Measurements from ENCODE around the gene SLC24A4.
"Not testable (repeated sequence)": the region's sequence is repeated elsewhere in the genome, so short reads cannot be mapped to it uniquely, and the experiment has no call there.

Gene SLC24A4

GRCh38 chr14:92397150-92397952, 74.4 kb downstream of the SLC24A4 start:
- DNase-seq (ENCODE audit: extremely low read depth, insufficient read length), result no peak
- H3K4me3 ChIP-seq (replicated peaks; ENCODE audit: low read depth, low read length), result no peak overlapping the region
- H3K36me3 ChIP-seq (ENCODE audit: control insufficient read depth, insufficient read depth, low read length), result no peaks in the 10 kb centered on the region
- no peaks in the 10 kb centered on the region for H3K27me3 ChIP-seq (replicated peaks; ENCODE audit: control insufficient read depth, insufficient read depth, low read length)
- no peak for TF ChIP-seq CTCF (IDR thresholded peaks at IDR 0.05; ENCODE audit: insufficient read depth, low read length, poor library complexity, severe bottlenecking)

GRCh38 chr14:92397953-92398564, 75.1 kb downstream of the SLC24A4 start:
- no peak for TF ChIP-seq CTCF (IDR thresholded peaks at IDR 0.05; ENCODE audit: insufficient read depth, low read length, poor library complexity, severe bottlenecking)
- H3K4me3 ChIP-seq (replicated peaks; ENCODE audit: low read depth, low read length), result no peak overlapping the region
- DNase-seq (ENCODE audit: extremely low read depth, insufficient read length), result no peak
- no peaks in the 10 kb centered on the region for H3K27me3 ChIP-seq (replicated peaks; ENCODE audit: control insufficient read depth, insufficient read depth, low read length)
- no peaks in the 10 kb centered on the region for H3K36me3 ChIP-seq (ENCODE audit: control insufficient read depth, insufficient read depth, low read length)

- DNase-seq (ENCODE audit: extremely low read depth, insufficient read length), result no peak
Observed at GRCh38 chr14:92398888-92399636, 76.1 kb downstream of the SLC24A4 start.

GRCh38 chr14:92400579-92401444, 77.8 kb downstream of the SLC24A4 start:
- H3K27me3 ChIP-seq (replicated peaks; ENCODE audit: control insufficient read depth, insufficient read depth, low read length), result no peaks in the 10 kb centered on the region
- no peak overlapping the region for H3K4me3 ChIP-seq (replicated peaks; ENCODE audit: low read depth, low read length)
- no peak for TF ChIP-seq CTCF (IDR thresholded peaks at IDR 0.05; ENCODE audit: insufficient read depth, low read length, poor library complexity, severe bottlenecking)
- peak; percentile 67 for DNase-seq (ENCODE audit: extremely low read depth, insufficient read length)
- no peaks in the 10 kb centered on the region for H3K36me3 ChIP-seq (ENCODE audit: control insufficient read depth, insufficient read depth, low read length)

More at GRCh38 chr14:92398888-92399636, 76.1 kb downstream of the SLC24A4 start:
- Histone ChIP-seq H3K4me3 (replicated peaks; ENCODE audit: low read depth, low read length) (no peak overlapping the region), H3K27me3 (replicated peaks; ENCODE audit: control insufficient read depth, insufficient read depth, low read length) (no peaks in the 10 kb centered on the region), H3K36me3 (ENCODE audit: control insufficient read depth, insufficient read depth, low read length) (no peaks in the 10 kb centered on the region)
- no peak for TF ChIP-seq CTCF (IDR thresholded peaks at IDR 0.05; ENCODE audit: insufficient read depth, low read length, poor library complexity, severe bottlenecking)

GRCh38 chr14:92401561-92401960, 78.6 kb downstream of the SLC24A4 start:
- H3K4me3 ChIP-seq (replicated peaks; ENCODE audit: low read depth, low read length), result no peak overlapping the region
- no peak for TF ChIP-seq CTCF (IDR thresholded peaks at IDR 0.05; ENCODE audit: insufficient read depth, low read length, poor library complexity, severe bottlenecking)
- H3K36me3 ChIP-seq (ENCODE audit: control insufficient read depth, insufficient read depth, low read length), result no peaks in the 10 kb centered on the region
- H3K27me3 ChIP-seq (replicated peaks; ENCODE audit: control insufficient read depth, insufficient read depth, low read length), result no peaks in the 10 kb centered on the region
- no peak for DNase-seq (ENCODE audit: extremely low read depth, insufficient read length)

GRCh38 chr14:92402500-92402899, 79.5 kb downstream of the SLC24A4 start:
- H3K36me3 ChIP-seq (ENCODE audit: control insufficient read depth, insufficient read depth, low read length); DNase-seq (ENCODE audit: extremely low read depth, insufficient read length); H3K4me3 ChIP-seq (replicated peaks; ENCODE audit: low read depth, low read length); H3K27me3 ChIP-seq (replicated peaks; ENCODE audit: control insufficient read depth, insufficient read depth, low read length): not testable (repeated sequence)
